Cardiac septum (tissue), 1 donor: ENCODE measurements around the gene RABGAP1. TPM values are rescaled to one million over a fixed set of nuclear protein-coding genes. Genes with fewer than 3 reads are reported as not detected.

Source experiments
- DNase-seq: peaks from one replicate; pipeline ENCODE4 v3.0.0-alpha.2; 2020; ENCODE audit warnings: low spot score
- intact Hi-C: fragments of 100-400 bp; cut with DNase I; formaldehyde crosslinking; loops from one replicate; pipeline ENCODE4 v1.14.0; 2022
- total RNA-seq: library from RNA; stranded (reverse); fragmentation: NEBNext Ultra II Directional; extraction: Animal tissue kit (Norgen Biotek cat#: 25700); gene quantifications from one replicate; pipeline ENCODE4 v1.2.1, GENCODE V29; 2021
- donor health status: DM: no; HTN: no; CAD: no.

RABGAP1 gene
- total RNA-seq, 1 donor from 2014 or later = 49.3 TPM

GRCh38 chr9:123097430-123098095 is 156.7 kb downstream of the RABGAP1 start:
- no peak for DNase-seq
- intact Hi-C loops = no loop called here

GRCh38 chr9:123098096-123098459 is 157.3 kb downstream of the RABGAP1 start:
- intact Hi-C loops = no loop called here
- no peak for DNase-seq

DNA sequence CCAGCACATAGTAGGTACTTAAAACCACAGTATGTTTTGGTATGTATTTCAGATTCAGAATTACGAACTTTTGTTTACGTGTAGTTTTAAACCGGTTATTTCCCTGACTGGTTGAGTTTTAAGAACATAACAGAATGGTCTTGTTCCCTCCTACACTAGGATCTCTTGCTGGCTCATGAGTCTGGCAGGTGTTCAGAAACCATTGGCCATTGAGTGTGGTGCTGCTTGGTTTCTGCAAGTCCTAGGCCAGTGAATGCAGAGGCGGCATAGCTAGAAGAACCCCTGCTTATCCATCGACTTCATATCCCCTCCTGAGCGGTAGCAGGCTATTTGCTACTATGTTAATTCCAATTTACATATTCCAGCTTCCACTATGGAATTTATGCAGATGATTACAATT is 158.2 kb downstream of the RABGAP1 start:
- no peak for DNase-seq

GRCh38 chr9:123099548-123099947 is 158.7 kb downstream of the RABGAP1 start:
- intact Hi-C loops = no loop called here
- no peak for DNase-seq

More for the DNA sequence above, 158.2 kb downstream of the RABGAP1 start:
- intact Hi-C loops = no loop called here

DNA sequence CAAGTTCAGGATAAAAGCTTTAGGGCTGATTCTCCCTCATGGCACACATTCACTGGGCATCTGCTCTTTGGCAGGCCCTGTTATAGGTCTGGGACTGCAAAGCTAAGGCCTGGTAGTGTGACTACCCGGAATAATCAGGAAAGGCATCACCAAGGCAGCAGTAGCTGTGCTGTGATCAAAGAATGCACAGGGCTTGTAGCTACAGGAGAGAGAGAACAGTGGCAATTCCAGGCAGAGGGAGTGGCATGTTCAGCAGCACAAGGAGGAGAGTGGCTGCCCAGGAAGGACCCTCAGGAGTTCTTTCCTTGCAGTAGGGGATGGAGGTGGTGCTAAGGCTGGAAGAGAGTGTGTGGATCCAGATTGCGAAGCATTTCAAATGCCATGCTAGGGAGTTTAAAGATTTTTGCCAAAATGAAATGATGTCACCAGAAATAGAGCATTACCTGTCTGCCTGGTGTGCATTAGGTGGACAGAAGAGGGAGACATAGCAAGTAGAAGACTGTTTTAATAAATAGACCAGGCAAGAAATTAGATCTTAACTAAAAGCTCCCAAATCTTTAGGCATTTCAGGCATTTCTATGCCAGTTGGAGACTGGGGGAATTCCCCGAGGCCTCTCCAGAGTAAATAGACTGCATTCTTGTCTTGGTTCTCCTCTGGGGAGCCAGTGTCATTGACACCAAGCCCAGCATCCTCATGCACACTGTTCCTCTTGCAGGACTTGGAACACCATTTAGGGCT is 161.7 kb downstream of the RABGAP1 start:
- no peak for DNase-seq
- intact Hi-C loops = no loop called here

GRCh38 chr9:123104807-123105206 is 164.0 kb downstream of the RABGAP1 start:
- no peak for DNase-seq
- intact Hi-C loops = no loop called here

- intact Hi-C loops = no loop called here
- DNase-seq = no peak
Measured at GRCh38 chr9:123105490-123105889, 164.7 kb downstream of the RABGAP1 start.

DNA sequence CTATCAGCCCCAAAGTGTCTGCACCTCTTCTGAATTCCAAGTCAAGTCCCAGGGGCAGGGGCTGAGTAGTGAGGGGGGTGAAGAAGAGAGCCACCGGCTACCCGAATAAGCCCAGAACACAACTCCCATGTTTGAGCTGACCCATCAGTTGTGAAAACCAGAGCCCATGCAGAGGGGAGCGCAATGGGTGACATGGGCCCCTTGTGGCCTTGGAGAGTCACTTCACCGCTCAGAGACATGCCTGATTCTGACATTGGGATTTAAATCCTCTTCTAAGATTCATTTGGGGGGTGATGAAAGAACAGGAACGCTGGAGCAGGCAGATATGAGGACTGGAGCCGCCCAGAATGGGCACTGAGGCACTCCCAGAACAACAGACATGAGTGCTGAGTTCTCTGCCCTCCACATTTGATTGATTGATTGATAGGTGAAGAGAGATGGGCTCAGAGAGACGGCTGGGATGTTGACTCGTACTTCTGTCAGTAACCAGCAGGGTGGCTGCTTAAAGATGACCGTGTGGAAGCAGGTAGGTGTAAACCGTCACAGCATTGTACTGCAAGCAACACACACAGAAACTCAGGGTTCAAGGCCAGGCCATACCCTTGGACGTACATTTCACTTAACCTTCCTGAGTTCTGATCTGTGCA is 166.9 kb downstream of the RABGAP1 start:
- intact Hi-C loops = no loop called here
- no peak for DNase-seq

DNA sequence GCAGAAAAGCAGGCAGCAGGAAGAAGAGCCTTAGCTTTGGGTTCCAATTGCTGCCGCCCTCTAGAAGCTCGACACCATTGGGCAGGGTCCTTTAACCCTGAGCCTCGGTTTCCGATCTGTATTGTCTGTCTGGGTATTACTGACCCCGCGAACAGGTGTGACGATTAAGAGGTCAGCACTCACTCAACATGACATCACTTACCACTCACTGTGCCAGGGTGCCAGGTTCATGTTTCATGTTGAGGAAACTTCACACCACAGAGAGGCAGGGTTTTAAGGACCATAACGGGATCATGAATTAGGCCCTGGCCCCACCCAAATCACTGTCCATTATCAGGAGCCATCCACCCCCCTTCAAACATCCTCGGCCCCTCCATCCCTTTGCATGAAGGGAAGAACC is 168.2 kb downstream of the RABGAP1 start:
- intact Hi-C loops = no loop called here
- no peak for DNase-seq

DNA sequence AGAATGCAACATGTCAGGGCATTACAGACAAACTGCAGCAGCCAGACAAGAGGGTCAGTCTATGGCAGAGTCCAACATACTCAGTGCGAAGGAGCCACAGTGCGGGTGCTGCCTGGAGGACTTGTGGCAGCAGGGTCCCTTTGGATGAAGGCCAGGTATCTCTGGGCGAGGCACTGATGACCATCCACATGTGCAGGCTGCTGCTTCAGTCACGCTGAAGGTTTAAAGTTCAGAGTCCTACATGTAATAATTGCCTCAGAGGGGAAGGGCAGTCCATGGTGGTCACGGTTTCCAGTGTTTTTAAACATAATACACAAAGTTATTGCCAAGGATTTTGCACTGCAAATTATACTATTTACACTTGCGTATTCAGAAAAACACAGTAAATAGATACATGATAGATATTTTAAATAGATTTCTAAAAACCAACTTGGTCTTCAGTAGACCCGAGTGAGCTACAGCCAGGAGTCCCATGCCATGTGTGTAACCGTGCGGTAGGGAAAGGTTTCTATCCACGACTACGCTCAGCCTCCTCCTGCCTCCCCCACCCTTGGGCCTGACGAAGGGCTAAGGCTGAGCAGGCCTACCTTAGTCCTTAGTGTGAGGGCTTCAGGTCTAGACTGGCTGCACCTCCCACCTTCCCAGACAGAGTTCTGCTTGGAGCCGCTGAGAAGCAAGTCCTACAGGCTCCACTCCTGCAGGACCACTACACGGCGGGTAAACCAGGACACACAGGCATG is 168.9 kb downstream of the RABGAP1 start:
- intact Hi-C loops = loop anchor here (10.0 kb wide), 1 partner anchor 235 kb away; no protein-coding TSS in a partner anchor
- no peak for DNase-seq

DNA sequence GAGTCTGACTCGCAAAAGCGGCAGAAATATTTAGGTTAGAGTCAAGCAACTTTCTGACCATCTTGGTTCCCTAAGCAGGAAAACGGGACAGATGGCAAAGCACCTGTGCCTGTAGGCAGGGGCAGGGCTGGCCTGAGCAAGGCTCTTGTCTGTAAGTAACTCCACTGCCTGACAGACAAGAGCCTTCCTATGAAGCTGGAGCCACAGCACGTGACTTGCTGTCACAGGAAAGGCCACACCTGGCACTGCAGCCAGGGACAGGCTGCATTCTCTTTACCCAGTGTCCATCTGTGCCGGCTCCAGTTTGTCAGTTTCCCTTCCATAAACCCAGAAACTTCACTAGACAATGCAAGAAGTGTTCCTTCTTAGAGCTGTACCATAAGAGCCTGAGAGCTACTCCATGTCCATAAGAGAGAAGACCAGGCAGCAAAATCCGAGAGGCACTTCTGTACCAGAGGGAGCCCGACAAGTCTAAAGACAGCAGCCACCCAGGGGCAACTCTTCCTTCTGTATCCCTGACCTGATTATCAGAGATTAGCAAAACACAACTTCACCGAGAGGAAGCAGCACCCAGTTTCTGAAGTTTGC is 170.7 kb downstream of the RABGAP1 start:
- DNase-seq = no peak
- intact Hi-C loops = loop anchor here (10.0 kb wide), 1 partner anchor 233 kb away; no protein-coding TSS in a partner anchor

- intact Hi-C loops = loop anchor here (10.0 kb wide), 1 partner anchor 233 kb away; no protein-coding TSS in a partner anchor
Measured at GRCh38 chr9:123112015-123112975, 171.5 kb downstream of the RABGAP1 start.

DNA sequence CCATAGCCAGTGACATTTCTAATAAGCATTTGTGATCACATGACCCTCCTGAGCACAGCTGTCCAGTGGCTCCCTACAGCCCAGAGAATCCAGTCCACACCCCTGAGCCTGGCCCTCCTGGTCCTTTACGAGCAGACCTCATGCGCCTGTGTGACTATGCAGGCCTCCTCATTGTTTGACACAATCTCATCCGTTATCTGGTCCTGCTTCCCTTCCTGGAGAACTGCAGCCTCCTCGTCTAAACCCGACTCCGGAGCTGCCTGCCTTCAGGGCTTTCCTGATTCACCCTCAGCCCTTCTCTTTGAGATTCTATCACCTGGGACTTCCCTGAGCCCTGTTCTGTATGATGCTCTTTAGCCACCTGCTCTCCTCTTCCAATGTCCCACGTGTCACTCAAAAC is 172.4 kb downstream of the RABGAP1 start:
- DNase-seq = no peak
- intact Hi-C loops = loop anchor here (10.0 kb wide), 1 partner anchor 232 kb away; no protein-coding TSS in a partner anchor

More at GRCh38 chr9:123112015-123112975, 171.5 kb downstream of the RABGAP1 start:
- DNase-seq = no peak

GRCh38 chr9:123115146-123115913 is 174.5 kb downstream of the RABGAP1 start:
- intact Hi-C loops = loop anchor here (10.0 kb wide), 1 partner anchor 229 kb away; no protein-coding TSS in a partner anchor
- DNase-seq = no peak

DNA sequence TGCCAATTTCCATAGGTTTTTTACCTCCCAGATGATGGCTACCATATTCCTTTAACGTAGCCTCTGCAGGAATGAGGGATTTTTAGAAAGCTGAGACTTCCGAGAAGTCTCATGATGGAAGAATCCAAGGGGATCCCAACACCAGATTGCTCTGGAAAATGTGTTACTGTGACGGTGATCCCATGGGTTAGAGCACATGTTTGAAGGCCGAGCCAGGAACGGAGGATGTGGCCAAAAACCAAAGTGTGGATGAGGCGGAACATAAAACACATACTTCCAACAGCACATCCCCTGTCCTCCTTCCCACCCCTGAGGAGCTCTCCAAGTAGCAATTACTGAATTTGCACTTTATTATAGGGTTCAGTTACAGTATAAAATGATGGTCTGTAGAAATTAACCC is 175.2 kb downstream of the RABGAP1 start:
- intact Hi-C loops = loop anchor here (10.0 kb wide), 1 partner anchor 229 kb away; no protein-coding TSS in a partner anchor

GRCh38 chr9:123119566-123119965 is 178.7 kb downstream of the RABGAP1 start:
- DNase-seq = no peak
- intact Hi-C loops = loop anchor here (10.0 kb wide), 1 partner anchor 225 kb away; no protein-coding TSS in a partner anchor

More for the DNA sequence above, 175.2 kb downstream of the RABGAP1 start:
- DNase-seq = no peak

GRCh38 chr9:123120131-123120530 is 179.3 kb downstream of the RABGAP1 start:
- intact Hi-C loops = no loop called here
- DNase-seq = no peak
